Stimulated activated naive B cell treated with anti-CD40 and anti-IgM and Interleukin-4, amounts not matched to agents 10 μg/mL and 1 μg/mL and 100 μg/mL, for 72 hours (primary cell): ENCODE results near the gene DAZAP1.

Experiments
- ATAC-seq, 2 donors: fragments of 150-1000 bp; cut with Tn5 transposase; replicated peaks; 2 replicates each; pipeline ENCODE4 v1.10.0; 2021; ENCODE audit warnings: moderate library complexity in 1 of 2
- DNase-seq: peaks from one replicate; pipeline ENCODE4 v3.0.0; 2021
- H3K27ac Mint-ChIP-seq: one replicate; pipeline ENCODE4 v1.8.0; 2022; ENCODE audit warnings: mild to moderate bottlenecking, mixed read lengths
- H3K27me3 Mint-ChIP-seq, 2 donors: one replicate each; pipeline ENCODE4 v1.8.0; 2022; ENCODE audit warnings: mixed read lengths in 2 of 2
- H3K36me3 Mint-ChIP-seq, 2 donors: one replicate each; pipeline ENCODE4 v1.8.0; 2022; ENCODE audit warnings: mixed read lengths in 2 of 2, mild to moderate bottlenecking in 1 of 2
- H3K4me1 Mint-ChIP-seq, 2 donors: one replicate each; pipeline ENCODE4 v1.8.0; 2022; ENCODE audit warnings: mixed read lengths in 2 of 2, mild to moderate bottlenecking in 1 of 2
- H3K4me3 Mint-ChIP-seq, 2 donors: one replicate each; pipeline ENCODE4 v1.8.0; 2022; ENCODE audit warnings: mild to moderate bottlenecking in 2 of 2, mixed read lengths in 2 of 2, moderate library complexity in 1 of 2
- H3K9me3 Mint-ChIP-seq, 2 donors: one replicate each; pipeline ENCODE4 v1.8.0; 2022; ENCODE audit warnings: mixed read lengths in 2 of 2, mild to moderate bottlenecking in 1 of 2

The DAZAP1 gene

GRCh38 chr19:1408300-1409203 lies 1.2 kb downstream of the DAZAP1 start:
- DNase-seq (peak; percentile 29), ATAC-seq (peak; percentile 20 to 23)
- Mint-ChIP-seq H3K4me3 (peak overlapping the region; percentile 92 to 94), H3K36me3 (peaks cover 21 to 26% of the 10 kb centered on the region in 2 donors), H3K9me3 (no peaks in the 10 kb centered on the region), H3K4me1 (peaks cover 39 to 54% of the 10 kb centered on the region in 2 donors), H3K27me3 (peaks cover under 1 to 3% of the 10 kb centered on the region in 2 donors), H3K27ac (peak overlapping the region; percentile 95)

- Mint-ChIP-seq H3K36me3 (peaks cover 21 to 27% of the 10 kb centered on the region in 2 donors), H3K4me1 (peaks cover 39 to 56% of the 10 kb centered on the region in 2 donors), H3K27me3 (peaks cover 0 to 2% of the 10 kb centered on the region in 2 donors), H3K9me3 (no peaks in the 10 kb centered on the region), H3K27ac (peak overlapping the region; percentile 95), H3K4me3 (peak overlapping the region; percentile 92 to 94)
- ATAC-seq (no peak), DNase-seq (no peak)
Observed at GRCh38 chr19:1409204-1410005, 2.0 kb downstream of the DAZAP1 start.

GRCh38 chr19:1410136-1410786 lies 2.9 kb downstream of the DAZAP1 start:
- Mint-ChIP-seq H3K4me3 (peak overlapping the region; percentile 92 to 94), H3K9me3 (no peaks in the 10 kb centered on the region), H3K36me3 (peaks cover 26 to 31% of the 10 kb centered on the region in 2 donors), H3K4me1 (peaks cover 43 to 61% of the 10 kb centered on the region in 2 donors), H3K27me3 (no peaks in the 10 kb centered on the region), H3K27ac (peak overlapping the region; percentile 70)
- DNase-seq (no peak), ATAC-seq (no peak)

DNA sequence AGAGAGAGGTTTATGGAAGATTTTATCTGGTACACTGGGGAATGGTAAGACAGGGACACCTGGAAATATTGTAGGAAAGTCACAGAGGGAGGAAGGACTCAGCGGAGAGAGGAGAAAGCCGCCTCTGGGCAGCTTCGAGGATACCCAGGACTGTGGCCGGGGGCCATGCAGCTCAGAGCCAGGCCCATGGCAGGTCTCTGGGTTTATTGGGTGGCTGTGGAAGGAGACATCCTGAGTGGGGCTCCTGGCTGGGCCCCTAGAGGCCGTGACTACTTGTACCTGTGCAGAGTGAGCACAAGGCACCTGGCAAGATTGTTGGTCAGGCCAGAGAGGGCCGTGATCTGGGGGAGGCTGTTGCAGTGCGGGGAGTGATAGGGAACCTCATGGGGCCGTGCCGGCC lies 3.4 kb downstream of the DAZAP1 start:
- peak overlapping the region; percentile 70 for H3K27ac Mint-ChIP-seq
- peak overlapping the region; percentile 19 to 44 for H3K4me3 Mint-ChIP-seq
- DNase-seq = no peak
- H3K9me3 Mint-ChIP-seq = no peaks in the 10 kb centered on the region
- peaks cover 44 to 66% of the 10 kb centered on the region in 2 donors for H3K4me1 Mint-ChIP-seq
- ATAC-seq = no peak
- H3K27me3 Mint-ChIP-seq = no peaks in the 10 kb centered on the region
- H3K36me3 Mint-ChIP-seq = peaks cover 27 to 35% of the 10 kb centered on the region in 2 donors

DNA sequence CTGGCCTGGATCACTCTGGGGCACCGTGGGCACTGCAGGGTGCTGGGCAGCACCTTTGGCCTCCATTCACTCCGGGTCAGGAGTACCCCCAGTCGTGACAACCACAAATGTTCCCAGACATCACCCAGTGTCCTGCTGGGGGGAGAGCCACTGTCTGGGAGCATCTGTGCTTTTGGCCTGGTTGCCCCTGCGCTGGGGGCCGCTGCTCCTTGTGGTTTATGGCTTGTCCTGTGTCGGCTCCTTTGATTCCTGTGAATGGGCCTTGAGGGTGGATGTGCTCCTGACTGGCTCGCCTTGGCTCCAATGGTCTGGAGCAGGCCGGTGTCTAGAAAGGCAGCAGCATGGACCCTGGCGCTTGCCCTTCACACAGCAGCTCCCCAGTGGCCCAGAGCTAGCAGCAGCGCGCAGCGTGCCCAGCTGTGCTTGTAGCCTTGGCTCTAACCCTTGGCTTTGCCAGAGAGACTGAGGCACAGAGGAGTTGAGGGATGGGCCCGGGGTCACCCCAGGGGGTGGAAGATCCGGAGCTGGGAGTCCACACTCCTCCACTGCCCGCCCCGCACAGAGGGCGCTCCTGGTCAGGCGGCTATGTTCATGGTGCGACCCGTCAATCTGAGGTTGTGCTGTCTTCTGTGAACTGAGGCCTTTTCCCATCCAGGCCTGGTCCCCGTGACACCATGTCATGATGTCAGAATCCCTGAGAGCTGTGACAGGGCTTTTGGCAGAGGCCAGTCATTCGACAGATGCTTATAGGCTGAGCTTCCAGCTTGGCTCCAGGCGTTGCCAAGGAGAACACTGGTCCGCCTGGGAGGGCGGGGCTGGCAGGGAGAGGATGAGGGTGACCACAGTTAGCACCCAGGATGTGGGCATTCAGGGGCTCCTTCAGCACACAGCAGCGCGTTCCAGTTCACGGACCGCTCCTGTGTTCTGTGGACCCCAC lies 4.1 kb downstream of the DAZAP1 start:
- Mint-ChIP-seq H3K9me3 (no peaks in the 10 kb centered on the region), H3K4me3 (no peak overlapping the region), H3K27me3 (no peaks in the 10 kb centered on the region), H3K4me1 (peaks cover 44 to 71% of the 10 kb centered on the region in 2 donors), H3K36me3 (peaks cover 31 to 40% of the 10 kb centered on the region in 2 donors), H3K27ac (peak overlapping the region; percentile 42)
- no peak for ATAC-seq
- DNase-seq = no peak

DNA sequence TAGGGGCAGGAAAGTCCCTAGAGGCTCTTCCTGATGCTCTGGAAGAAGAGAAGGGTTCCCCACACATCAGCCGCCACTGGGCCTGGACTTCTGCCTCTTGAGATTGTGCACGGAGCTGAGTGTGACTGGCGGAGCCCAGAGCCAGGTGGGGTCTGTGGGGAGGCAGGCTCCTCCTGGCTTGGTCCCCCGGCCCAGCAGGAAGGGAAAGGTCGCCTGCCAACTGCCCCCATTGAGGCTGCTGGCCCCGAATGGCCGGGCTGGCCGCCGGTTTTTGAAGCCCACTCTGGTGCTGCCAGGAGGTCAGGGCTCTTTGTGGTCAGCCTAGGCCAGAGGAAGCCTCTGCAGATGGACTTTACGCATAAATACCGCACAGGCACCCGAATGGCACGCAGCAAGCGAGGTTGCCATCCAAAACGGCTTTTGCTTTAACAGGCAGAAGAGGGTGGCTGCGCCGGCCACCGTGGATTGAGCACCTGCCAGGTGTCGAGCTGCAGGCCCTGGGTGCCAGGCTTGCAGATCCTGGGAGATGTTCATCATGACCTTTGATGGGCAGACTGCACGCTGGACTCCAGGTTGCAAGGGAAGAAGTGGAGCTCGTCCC lies 5.0 kb downstream of the DAZAP1 start:
- DNase-seq (no peak), ATAC-seq (no peak)
- H3K27me3 Mint-ChIP-seq = no peaks in the 10 kb centered on the region
- no peak overlapping the region for H3K4me3 Mint-ChIP-seq
- H3K36me3 Mint-ChIP-seq = peaks cover 33 to 43% of the 10 kb centered on the region in 2 donors
- no peak overlapping the region for H3K27ac Mint-ChIP-seq
- H3K4me1 Mint-ChIP-seq = peaks cover 46 to 73% of the 10 kb centered on the region in 2 donors
- H3K9me3 Mint-ChIP-seq = no peaks in the 10 kb centered on the region

DNA sequence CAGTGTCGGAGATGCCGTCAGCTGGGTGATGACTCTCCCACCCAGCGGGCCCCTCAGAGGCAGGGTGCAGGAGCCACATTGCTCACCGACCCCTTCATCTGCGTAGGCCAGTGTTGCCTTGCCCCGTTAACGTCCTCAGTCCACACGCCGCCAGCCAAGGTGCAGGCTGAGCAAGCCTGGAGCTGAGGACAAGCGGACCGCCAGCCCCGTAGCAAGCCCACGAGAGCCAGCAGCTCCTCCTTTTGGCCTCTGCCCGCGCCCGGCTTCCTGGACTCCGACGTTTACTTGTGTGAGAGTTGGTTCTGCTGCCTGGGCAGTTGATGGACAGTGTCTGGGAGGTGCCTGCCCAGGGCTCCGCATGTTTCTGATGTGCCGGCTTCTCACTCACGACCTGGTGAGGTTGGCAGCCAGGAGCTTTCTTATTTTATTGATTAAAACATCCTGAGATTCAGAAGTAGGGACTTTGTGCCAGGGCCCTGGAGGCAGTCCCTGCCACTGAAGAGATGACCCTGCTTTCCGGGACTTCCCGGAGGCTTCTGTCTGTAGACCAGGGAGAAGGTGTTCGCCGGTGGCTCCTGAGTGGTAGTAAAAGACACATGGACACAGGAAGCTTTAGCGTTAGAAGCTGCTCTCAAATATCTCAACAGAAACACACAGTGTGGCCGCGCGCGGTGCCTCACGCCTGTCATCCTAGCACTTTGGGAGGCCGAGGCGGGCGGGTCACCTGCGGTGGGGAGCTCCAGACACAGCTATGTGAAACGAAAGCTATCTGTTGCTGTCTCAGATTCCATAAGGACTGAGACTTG lies 5.8 kb downstream of the DAZAP1 start:
- Mint-ChIP-seq H3K36me3 (peaks cover 35 to 51% of the 10 kb centered on the region in 2 donors), H3K27ac (no peak overlapping the region), H3K27me3 (no peaks in the 10 kb centered on the region), H3K9me3 (no peaks in the 10 kb centered on the region), H3K4me1 (peaks cover 49 to 78% of the 10 kb centered on the region in 2 donors), H3K4me3 (no peak overlapping the region)
- DNase-seq = no peak
- no peak for ATAC-seq

- no peak for DNase-seq
- H3K27me3 Mint-ChIP-seq = no peaks in the 10 kb centered on the region
- H3K4me1 Mint-ChIP-seq = peaks cover 28 to 51% of the 10 kb centered on the region in 2 donors
- no peak for ATAC-seq
- peaks cover 32 to 49% of the 10 kb centered on the region in 2 donors for H3K36me3 Mint-ChIP-seq
- H3K27ac Mint-ChIP-seq = peak overlapping the region; percentile 42
- no peaks in the 10 kb centered on the region for H3K9me3 Mint-ChIP-seq
- H3K4me3 Mint-ChIP-seq = peak overlapping the region in 1 of 2 donors; percentile 21
Observed at GRCh38 chr19:1416014-1416841, 8.8 kb downstream of the DAZAP1 start.

- ATAC-seq (no peak), DNase-seq (no peak)
- Mint-ChIP-seq H3K4me1 (peaks cover 23 to 42% of the 10 kb centered on the region in 2 donors), H3K4me3 (no peak overlapping the region), H3K9me3 (no peaks in the 10 kb centered on the region), H3K36me3 (peaks cover 35 to 49% of the 10 kb centered on the region in 2 donors), H3K27ac (no peak overlapping the region), H3K27me3 (no peaks in the 10 kb centered on the region)
Observed at GRCh38 chr19:1417145-1417544, 9.8 kb downstream of the DAZAP1 start.

- Mint-ChIP-seq H3K36me3 (peaks cover 42 to 56% of the 10 kb centered on the region in 2 donors), H3K27me3 (no peaks in the 10 kb centered on the region), H3K9me3 (no peaks in the 10 kb centered on the region), H3K4me3 (no peak overlapping the region), H3K4me1 (peaks cover 23 to 42% of the 10 kb centered on the region in 2 donors), H3K27ac (no peak overlapping the region)
- DNase-seq (no peak), ATAC-seq (no peak)
Observed at GRCh38 chr19:1417681-1418495, 10.5 kb downstream of the DAZAP1 start.

GRCh38 chr19:1418496-1418775 lies 11.1 kb downstream of the DAZAP1 start:
- ATAC-seq (no peak), DNase-seq (no peak)
- Mint-ChIP-seq H3K4me1 (peaks cover 19 to 41% of the 10 kb centered on the region in 2 donors), H3K9me3 (no peaks in the 10 kb centered on the region), H3K27ac (no peak overlapping the region), H3K4me3 (no peak overlapping the region), H3K36me3 (peaks cover 38 to 61% of the 10 kb centered on the region in 2 donors), H3K27me3 (no peaks in the 10 kb centered on the region)
